Measurements from ENCODE around the gene ADH4. TPM values are rescaled to one million over a fixed set of nuclear protein-coding genes. Genes with fewer than 3 reads are reported as not detected.

ADH4 gene
- total and polyA plus RNA-seq, 9 of the 15 experiments (the other 6 are each of a cell fraction or from before 2014, with no cell fraction given) = not detected

- Histone ChIP-seq H3K4me3 (no peak overlapping the region), H4K20me1 (replicated peaks; ENCODE audit: control insufficient read depth, insufficient read depth, low read length) (no peaks in the 10 kb centered on the region), H3K9me1 (ENCODE audit: control insufficient read depth, insufficient read depth, low read length) (no peaks in the 10 kb centered on the region), H3K9ac (ENCODE audit: insufficient read depth in 1 of 2, low read depth in 2 of 2, low read length in 2 of 2) (no peak overlapping the region), H3K36me3 (ENCODE audit: control insufficient read depth, insufficient read depth, low read length) (no peaks in the 10 kb centered on the region), H3K4me2 (ENCODE audit: insufficient read depth, low read length) (no peak overlapping the region), H3K9me3 (replicated peaks; ENCODE audit: control insufficient read depth, insufficient read depth, low read depth, low read length) (no peaks in the 10 kb centered on the region), H3K27me3 (ENCODE audit: control insufficient read depth in 2 of 2, insufficient read depth in 2 of 2, low read length in 2 of 2) (no peaks in the 10 kb centered on the region), H3K27ac (ENCODE audit: extremely low read depth, low read depth, low read length) (no peak overlapping the region), H3K79me2 (ENCODE audit: control insufficient read depth, insufficient read depth, low read length) (no peaks in the 10 kb centered on the region), H2AFZ (ENCODE audit: low read depth, low read length) (no peak overlapping the region), H3K4me1 (replicated peaks in 1 of 2; ENCODE audit: control insufficient read depth in 2 of 2, insufficient read depth in 2 of 2, low read length in 2 of 2) (no peaks in the 10 kb centered on the region)
- intact Hi-C loops (cut with micrococcal nuclease) (no loop called here), in situ Hi-C loops (cut with MboI) (no loop called here)
- POLR2A ChIA-PET = interaction anchor here (0.9 to 1.3 kb wide), 2 partner anchors 10 to 183 kb away, joined by 3 read pairs; no protein-coding TSS in a partner anchor
- no peak for DNase-seq (ENCODE audit: extremely low read depth in 1 of 4, low spot score in 3 of 4)
- CTCF ChIA-PET (ENCODE audit: low intra/inter-chr PET ratio) = no interaction called here
- no peak for TF ChIP-seq TBL1XR1 (IDR thresholded peaks at IDR 0.05; ENCODE audit: low read length in 2 of 2)
- TF ChIP-seq CSDE1 (IDR thresholded peaks at IDR 0.05) = no peak
- TF ChIP-seq NFATC3 (IDR thresholded peaks at IDR 0.05) = no peak
- no peak for TF ChIP-seq HDAC2 (IDR thresholded peaks at IDR 0.05)
- TF ChIP-seq GABPA (tag; conservative IDR thresholded peaks at IDR 0.05; ENCODE audit: low read depth) = no peak
- WGBS (ENCODE audit: insufficient coverage, low coverage, missing lambda C conversion rate) = 0% methylated on average over 1 of the region's 1 CpG
- no peak for FAIRE-seq
- no TSS peak for BruUV-seq (replicated peaks)
- ATAC-seq = no peak
These were observed 490 bp upstream of the ADH4 start for GRCh38 chr4:99144587-99144986.

GRCh38 chr4:99136329-99136728 lies 7.8 kb downstream of the ADH4 start:
- H3K4me3 ChIP-seq = no peak overlapping the region
- no TSS peak for BruUV-seq (replicated peaks)
- no peaks in the 10 kb centered on the region for H3K36me3 ChIP-seq (ENCODE audit: control insufficient read depth, insufficient read depth, low read length)
- H4K20me1 ChIP-seq (replicated peaks; ENCODE audit: control insufficient read depth, insufficient read depth, low read length) = no peaks in the 10 kb centered on the region
- ATAC-seq = no peak
- H3K9me3 ChIP-seq (replicated peaks; ENCODE audit: control insufficient read depth, insufficient read depth, low read depth, low read length) = no peaks in the 10 kb centered on the region
- intact Hi-C loops (cut with micrococcal nuclease) = no loop called here
- no peak overlapping the region for H3K9ac ChIP-seq (ENCODE audit: insufficient read depth in 1 of 2, low read depth in 2 of 2, low read length in 2 of 2)
- H3K4me2 ChIP-seq (ENCODE audit: insufficient read depth, low read length) = no peak overlapping the region
- H3K4me1 ChIP-seq (replicated peaks in 1 of 2; ENCODE audit: control insufficient read depth in 2 of 2, insufficient read depth in 2 of 2, low read length in 2 of 2) = no peaks in the 10 kb centered on the region
- H3K27me3 ChIP-seq (ENCODE audit: control insufficient read depth in 2 of 2, insufficient read depth in 2 of 2, low read length in 2 of 2) = no peaks in the 10 kb centered on the region
- no peak for FAIRE-seq
- POLR2A ChIA-PET = no interaction called here
- no peaks in the 10 kb centered on the region for H3K9me1 ChIP-seq (ENCODE audit: control insufficient read depth, insufficient read depth, low read length)
- DNase-seq (ENCODE audit: extremely low read depth in 1 of 4, low spot score in 3 of 4) = no peak
- H2AFZ ChIP-seq (ENCODE audit: low read depth, low read length) = no peak overlapping the region
- TF ChIP-seq MAFG (tag; conservative IDR thresholded peaks at IDR 0.05) = peak; percentile 58
- no peak for TF ChIP-seq HNRNPH1 (optimal IDR thresholded peaks at IDR 0.05; ENCODE audit: low read depth, low read length)
- TF ChIP-seq COPS2 (conservative IDR thresholded peaks at IDR 0.05) = no peak
- TF ChIP-seq C11orf30 (IDR thresholded peaks at IDR 0.05; ENCODE audit: low read depth) = peak; percentile 69; the same call in 1 of the 2 replicates
- no peak for TF ChIP-seq HLTF (IDR thresholded peaks at IDR 0.05)
- TF ChIP-seq MCM2 (IDR thresholded peaks at IDR 0.05; ENCODE audit: low read depth) = no peak
- no peak for TF ChIP-seq L3MBTL2 (IDR thresholded peaks at IDR 0.05)
- no peak for TF ChIP-seq ETS2 (tag; IDR thresholded peaks at IDR 0.05; ENCODE audit: borderline replicate concordance, poor library complexity, severe bottlenecking)
- TF ChIP-seq ZNF316 (IDR thresholded peaks at IDR 0.05) = peak; percentile 81
- TF ChIP-seq CXXC5 (CRISPR knock-in tag; IDR thresholded peaks at IDR 0.05) = no peak
- CTCF ChIA-PET (ENCODE audit: low intra/inter-chr PET ratio) = no interaction called here
- no peaks in the 10 kb centered on the region for H3K79me2 ChIP-seq (ENCODE audit: control insufficient read depth, insufficient read depth, low read length)
- in situ Hi-C loops (cut with MboI) = no loop called here
- no peak overlapping the region for H3K27ac ChIP-seq (ENCODE audit: extremely low read depth, low read depth, low read length)

All from K562 (cell line).